HepG2 (cell line): ENCODE data around the gene UNG. TPM values are rescaled to one million over a fixed set of nuclear protein-coding genes. Genes with fewer than 3 reads are reported as not detected.

Experiments
- AGO2 ChIP-seq: fragments of 200-400 bp; formaldehyde crosslinking; optimal IDR thresholded peaks from 2 replicates; pipeline ENCODE3; 2017; ENCODE audit warnings: mild to moderate bottlenecking, low read depth, low read length, moderate library complexity
- ARNT2 ChIP-seq: sonication (generic); formaldehyde crosslinking; IDR thresholded peaks from 2 replicates; pipeline ENCODE4 v1.8.0; 2022; ENCODE audit warnings: mild to moderate bottlenecking, low read depth, missing genetic modification reagents, moderate library complexity
- CENPT ChIP-seq: sonication (generic); formaldehyde crosslinking; IDR thresholded peaks from 2 replicates; pipeline ENCODE4 v1.8.0; 2022; ENCODE audit warnings: low read depth, mild to moderate bottlenecking, moderate library complexity, missing genetic modification reagents
- CREB1 ChIP-seq, 2 experiments: fragments of 450-650 bp in 1 of 2; IDR thresholded peaks; 2 replicates each; pipeline ENCODE4 v1.6.1; 2016 to 2017; ENCODE audit warnings: control low read depth in 1 of 2, mild to moderate bottlenecking in 1 of 2, missing compliant biosample characterization in 1 of 2, missing genetic modification characterization in 1 of 2
- FOXP1 ChIP-seq, 2 experiments: fragments of 450-650 bp in 1 of 2; IDR thresholded peaks; 2 replicates each; pipeline ENCODE4 v1.6.1; 2017 to 2018; ENCODE audit warnings: antibody characterized with exemption in 1 of 2
- KDM4B ChIP-seq: sonication (generic); formaldehyde crosslinking; IDR thresholded peaks from 2 replicates; pipeline ENCODE4 v1.4.0; 2020; ENCODE audit warnings: missing genetic modification reagents
- PLRG1 ChIP-seq: fragments of 450-650 bp; conservative IDR thresholded peaks from 2 replicates; pipeline ENCODE4 v1.6.1; 2016
- RELA ChIP-seq: sonication (generic); formaldehyde crosslinking; IDR thresholded peaks from 2 replicates; pipeline ENCODE4 v1.4.0; 2020; ENCODE audit warnings: missing genetic modification reagents
- RXRA ChIP-seq: sonication (generic); formaldehyde crosslinking; IDR thresholded peaks from 2 replicates; pipeline ENCODE4 v1.5.1; 2020; ENCODE audit warnings: missing genetic modification reagents
- SALL1 ChIP-seq: sonication (generic); formaldehyde crosslinking; IDR thresholded peaks from 2 replicates; pipeline ENCODE4 v1.8.0; 2022; ENCODE audit warnings: mild to moderate bottlenecking, missing genetic modification reagents
- TARDBP ChIP-seq: sonication (generic); formaldehyde crosslinking; IDR thresholded peaks from 2 replicates; pipeline ENCODE4 v1.8.0; 2022; ENCODE audit warnings: mild to moderate bottlenecking, missing genetic modification reagents
- YEATS4 ChIP-seq: sonication (generic); formaldehyde crosslinking; IDR thresholded peaks from 2 replicates; pipeline ENCODE4 v1.4.0; 2020; ENCODE audit warnings: missing genetic modification reagents, borderline replicate concordance
- ZBTB34 ChIP-seq: sonication (generic); formaldehyde crosslinking; IDR thresholded peaks from 2 replicates; pipeline ENCODE4 v1.8.0; 2022; ENCODE audit warnings: mild to moderate bottlenecking, missing genetic modification reagents
- ZBTB7B ChIP-seq: sonication (generic); formaldehyde crosslinking; IDR thresholded peaks from 2 replicates; pipeline ENCODE4 v1.4.0; 2020; ENCODE audit warnings: missing genetic modification reagents
- ZNF597 ChIP-seq: sonication (generic); formaldehyde crosslinking; IDR thresholded peaks from 2 replicates; pipeline ENCODE4 v1.5.0; 2020; ENCODE audit warnings: missing genetic modification reagents
- ZNF761 ChIP-seq: sonication (generic); formaldehyde crosslinking; conservative IDR thresholded peaks from 2 replicates; pipeline ENCODE4 v1.4.0; 2020; ENCODE audit warnings: mild to moderate bottlenecking, missing genetic modification reagents
- ZNF781 ChIP-seq: sonication (generic); formaldehyde crosslinking; IDR thresholded peaks from 2 replicates; pipeline ENCODE4 v1.5.1; 2020; ENCODE audit warnings: borderline replicate concordance, mild to moderate bottlenecking, missing genetic modification reagents; ENCODE audit errors: not compliant biosample characterization
- ZNF800 ChIP-seq: sonication (generic); formaldehyde crosslinking; IDR thresholded peaks from 2 replicates; pipeline ENCODE4 v1.4.0; 2020; ENCODE audit warnings: missing genetic modification reagents
- polyA plus RNA-seq, 8 experiments: library from polyadenylated mRNA; depleted of rRNA in 3 of 8; stranded (reverse) in 7 of 8; unstranded in 1 of 8; fragments of >200 nt; fragmentation: Illumina TruSeq in 4 of 8; extraction: Trizol in 4 of 8; gene quantifications; 2 replicates each; pipeline versions ENCODE4 v1.2.1 to v1.2.3, GENCODE V29; 2011 to 2016; ENCODE audit warnings: low read depth in 4 of 8, missing spikeins in 1 of 8, mixed read lengths in 1 of 8; ENCODE audit not compliant: insufficient read depth in 1 of 8
- total RNA-seq, 5 experiments: library from RNA; depleted of rRNA; stranded (reverse); fragments of >200 nt; fragmentation: Illumina TruSeq; extraction: Trizol; gene quantifications; 2 replicates each; pipeline ENCODE4 v1.2.3, GENCODE V29; 2016; ENCODE audit warnings: low read depth in 1 of 5
- TF ChIP-seq, protein P1 (sequence below): sonication (generic); formaldehyde crosslinking; IDR thresholded peaks from 2 replicates; pipeline ENCODE4 v1.4.0; 2020; ENCODE audit warnings: mild to moderate bottlenecking, low read depth, missing genetic modification reagents
- TF ChIP-seq, protein P2 (sequence below): sonication (generic); formaldehyde crosslinking; IDR thresholded peaks from 2 replicates; pipeline ENCODE4 v1.4.0; 2020; ENCODE audit warnings: missing genetic modification reagents

Gene UNG
- total and polyA plus RNA-seq, 2 of the 13 experiments (the other 11 are each of a cell fraction or from before 2014, with no cell fraction given) = 23.3 to 114 TPM

GRCh38 chr12:109065853-109066193 is 31.6 kb upstream of the UNG start (continued):
- TF ChIP-seq ZNF800 (CRISPR knock-in tag) (no peak), ARNT2 (peak; percentile 47; the same call in 1 of the 2 replicates), ZBTB7B (no peak), RELA (CRISPR knock-in tag) (no peak), TARDBP (0 out of 2 replicates have a peak, but pooled peaks have one; percentile 33), SALL1 (CRISPR knock-in tag) (peak; percentile 61; the same call in 1 of the 2 replicates), ZNF761 (CRISPR knock-in tag) (no peak), CREB1 (IDR thresholded peaks at IDR 0.05) (no peak), CREB1 (CRISPR knock-in tag; IDR thresholded peaks at IDR 0.05) (0 out of 2 replicates have a peak, but pooled peaks have one; percentile 19), ZBTB34 (no peak), CENPT (CRISPR knock-in tag) (no peak), AGO2 (no peak), RXRA (CRISPR knock-in tag) (no peak), PLRG1 (no peak), KDM4B (CRISPR knock-in tag) (0 out of 2 replicates have a peak, but pooled peaks have one; percentile 17), ZNF597 (CRISPR knock-in tag) (no peak), YEATS4 (CRISPR knock-in tag) (peak; percentile 29; the same call in 1 of the 2 replicates), ZNF781 (no peak), FOXP1 (IDR thresholded peaks at IDR 0.05) (no peak), FOXP1 (CRISPR knock-in tag; IDR thresholded peaks at IDR 0.05) (no peak)
- TF ChIP-seq, protein P1, sequence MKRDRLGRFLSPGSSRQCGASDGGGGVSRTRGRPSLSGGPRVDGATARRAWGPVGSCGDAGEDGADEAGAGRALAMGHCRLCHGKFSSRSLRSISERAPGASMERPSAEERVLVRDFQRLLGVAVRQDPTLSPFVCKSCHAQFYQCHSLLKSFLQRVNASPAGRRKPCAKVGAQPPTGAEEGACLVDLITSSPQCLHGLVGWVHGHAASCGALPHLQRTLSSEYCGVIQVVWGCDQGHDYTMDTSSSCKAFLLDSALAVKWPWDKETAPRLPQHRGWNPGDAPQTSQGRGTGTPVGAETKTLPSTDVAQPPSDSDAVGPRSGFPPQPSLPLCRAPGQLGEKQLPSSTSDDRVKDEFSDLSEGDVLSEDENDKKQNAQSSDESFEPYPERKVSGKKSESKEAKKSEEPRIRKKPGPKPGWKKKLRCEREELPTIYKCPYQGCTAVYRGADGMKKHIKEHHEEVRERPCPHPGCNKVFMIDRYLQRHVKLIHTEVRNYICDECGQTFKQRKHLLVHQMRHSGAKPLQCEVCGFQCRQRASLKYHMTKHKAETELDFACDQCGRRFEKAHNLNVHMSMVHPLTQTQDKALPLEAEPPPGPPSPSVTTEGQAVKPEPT (CRISPR knock-in tag) = no peak
- TF ChIP-seq, protein P2, sequence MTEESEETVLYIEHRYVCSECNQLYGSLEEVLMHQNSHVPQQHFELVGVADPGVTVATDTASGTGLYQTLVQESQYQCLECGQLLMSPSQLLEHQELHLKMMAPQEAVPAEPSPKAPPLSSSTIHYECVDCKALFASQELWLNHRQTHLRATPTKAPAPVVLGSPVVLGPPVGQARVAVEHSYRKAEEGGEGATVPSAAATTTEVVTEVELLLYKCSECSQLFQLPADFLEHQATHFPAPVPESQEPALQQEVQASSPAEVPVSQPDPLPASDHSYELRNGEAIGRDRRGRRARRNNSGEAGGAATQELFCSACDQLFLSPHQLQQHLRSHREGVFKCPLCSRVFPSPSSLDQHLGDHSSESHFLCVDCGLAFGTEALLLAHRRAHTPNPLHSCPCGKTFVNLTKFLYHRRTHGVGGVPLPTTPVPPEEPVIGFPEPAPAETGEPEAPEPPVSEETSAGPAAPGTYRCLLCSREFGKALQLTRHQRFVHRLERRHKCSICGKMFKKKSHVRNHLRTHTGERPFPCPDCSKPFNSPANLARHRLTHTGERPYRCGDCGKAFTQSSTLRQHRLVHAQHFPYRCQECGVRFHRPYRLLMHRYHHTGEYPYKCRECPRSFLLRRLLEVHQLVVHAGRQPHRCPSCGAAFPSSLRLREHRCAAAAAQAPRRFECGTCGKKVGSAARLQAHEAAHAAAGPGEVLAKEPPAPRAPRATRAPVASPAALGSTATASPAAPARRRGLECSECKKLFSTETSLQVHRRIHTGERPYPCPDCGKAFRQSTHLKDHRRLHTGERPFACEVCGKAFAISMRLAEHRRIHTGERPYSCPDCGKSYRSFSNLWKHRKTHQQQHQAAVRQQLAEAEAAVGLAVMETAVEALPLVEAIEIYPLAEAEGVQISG (CRISPR knock-in tag) = peak; percentile 17; the same call in 1 of the 2 replicates
